NCI-H1694 (cell line): ENCODE data around the gene UTRN.

Experiments used
- DNase-seq: peaks from one replicate; lab custom pipeline; 2025; lab: John Stamatoyannopoulos, UW

The UTRN gene

DNA sequence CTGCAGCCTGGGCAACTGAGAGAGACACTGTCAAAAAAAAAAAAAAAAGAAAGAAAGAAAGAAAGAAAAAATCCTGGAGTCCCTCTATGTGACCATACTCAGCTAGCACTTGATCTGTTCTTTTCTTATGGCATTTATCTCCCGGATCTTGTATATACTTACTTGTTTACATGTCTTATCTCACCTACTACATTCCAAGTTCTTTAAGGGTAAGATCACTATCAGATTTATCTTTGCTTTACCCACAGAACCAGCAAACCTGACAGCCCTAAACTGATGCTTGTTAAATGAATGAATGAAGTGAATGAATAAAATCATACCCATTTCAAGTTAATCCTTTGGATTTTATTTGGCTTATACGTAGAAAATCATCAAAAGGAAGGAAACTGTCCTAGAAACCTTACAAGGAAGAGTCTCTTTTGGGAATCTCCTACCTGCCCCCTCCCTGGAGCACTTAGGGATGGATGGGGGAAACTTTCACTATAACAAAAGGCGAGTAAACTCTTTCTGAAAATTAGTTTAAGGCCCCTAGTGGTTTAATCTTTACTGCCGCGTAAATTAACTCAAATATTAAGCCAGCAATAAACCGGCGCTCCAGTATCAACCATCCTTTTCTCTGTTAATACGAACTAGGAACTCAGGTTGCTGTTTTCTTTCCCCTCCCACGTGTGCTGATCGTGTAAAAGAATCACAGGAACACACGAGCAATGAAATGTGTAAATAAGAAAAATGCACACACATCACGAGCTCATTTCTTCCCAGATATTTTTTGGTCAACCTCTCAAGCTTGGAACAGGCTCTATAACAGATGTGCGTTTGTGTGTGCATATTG is 1.3 kb upstream of the UTRN start:
- DNase-seq = no peak

DNA sequence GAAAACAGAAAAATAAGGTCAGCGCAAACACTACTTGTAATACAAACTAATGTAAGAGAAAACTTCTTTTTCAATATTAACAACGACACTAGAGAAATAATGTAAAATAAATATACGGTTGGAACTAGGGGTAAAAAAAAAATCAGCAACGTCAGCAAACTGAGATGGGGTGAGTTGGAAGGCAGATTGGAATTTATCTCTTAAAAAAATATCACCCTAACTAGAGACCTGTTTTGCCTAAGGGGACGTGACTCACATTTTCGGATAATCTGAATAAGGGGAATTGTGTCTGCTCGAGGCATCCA is 705 bp upstream of the UTRN start:
- no peak for DNase-seq

DNA sequence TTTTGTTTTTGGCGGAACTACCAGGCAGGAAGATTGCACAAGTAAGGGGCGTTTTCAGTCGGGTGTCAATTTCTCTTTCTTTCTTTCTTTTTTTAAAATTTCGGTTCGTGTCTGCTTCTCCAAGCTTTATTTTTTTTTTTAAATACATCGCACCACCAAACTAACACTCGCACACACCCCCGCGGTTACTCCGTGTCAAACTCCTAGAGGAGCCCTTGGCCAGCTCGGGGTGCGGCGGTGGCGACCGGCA is 338 bp downstream of the UTRN start:
- no peak for DNase-seq

DNA sequence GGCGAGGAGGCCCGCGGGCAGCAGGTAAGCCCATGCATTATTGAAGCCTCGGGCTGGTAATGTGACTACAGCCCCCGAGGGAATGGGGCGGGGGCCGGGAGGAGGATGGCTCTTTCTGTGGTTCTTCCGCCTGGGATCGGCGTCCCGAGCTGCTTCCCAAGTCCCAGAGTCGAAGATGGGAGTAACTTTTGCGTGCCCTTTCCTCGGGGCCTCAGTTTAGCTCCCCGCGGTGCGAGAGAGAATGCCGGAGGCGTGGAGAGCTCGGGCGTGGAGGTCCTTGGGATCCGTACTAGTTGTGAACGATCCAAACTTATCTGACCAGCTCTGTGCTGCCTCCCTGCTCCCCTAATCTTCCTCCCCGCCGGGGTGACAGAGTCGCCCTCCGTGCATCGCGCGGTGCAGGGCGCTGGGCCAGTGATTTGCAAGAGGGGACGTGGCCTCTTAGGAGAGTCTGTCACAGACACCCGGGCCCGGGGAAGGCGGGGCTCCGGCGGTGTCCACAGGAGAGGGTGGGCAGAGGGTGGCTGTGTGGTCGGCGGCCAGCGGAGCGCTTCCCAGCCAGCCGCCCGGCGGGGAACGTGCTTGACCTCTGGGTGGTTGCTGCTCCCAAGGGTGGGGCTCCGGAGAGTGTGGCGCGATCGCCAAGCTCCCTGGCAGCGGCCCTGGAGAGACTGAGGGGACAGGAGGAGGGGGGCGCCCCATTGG is 815 bp downstream of the UTRN start:
- no peak for DNase-seq

DNA sequence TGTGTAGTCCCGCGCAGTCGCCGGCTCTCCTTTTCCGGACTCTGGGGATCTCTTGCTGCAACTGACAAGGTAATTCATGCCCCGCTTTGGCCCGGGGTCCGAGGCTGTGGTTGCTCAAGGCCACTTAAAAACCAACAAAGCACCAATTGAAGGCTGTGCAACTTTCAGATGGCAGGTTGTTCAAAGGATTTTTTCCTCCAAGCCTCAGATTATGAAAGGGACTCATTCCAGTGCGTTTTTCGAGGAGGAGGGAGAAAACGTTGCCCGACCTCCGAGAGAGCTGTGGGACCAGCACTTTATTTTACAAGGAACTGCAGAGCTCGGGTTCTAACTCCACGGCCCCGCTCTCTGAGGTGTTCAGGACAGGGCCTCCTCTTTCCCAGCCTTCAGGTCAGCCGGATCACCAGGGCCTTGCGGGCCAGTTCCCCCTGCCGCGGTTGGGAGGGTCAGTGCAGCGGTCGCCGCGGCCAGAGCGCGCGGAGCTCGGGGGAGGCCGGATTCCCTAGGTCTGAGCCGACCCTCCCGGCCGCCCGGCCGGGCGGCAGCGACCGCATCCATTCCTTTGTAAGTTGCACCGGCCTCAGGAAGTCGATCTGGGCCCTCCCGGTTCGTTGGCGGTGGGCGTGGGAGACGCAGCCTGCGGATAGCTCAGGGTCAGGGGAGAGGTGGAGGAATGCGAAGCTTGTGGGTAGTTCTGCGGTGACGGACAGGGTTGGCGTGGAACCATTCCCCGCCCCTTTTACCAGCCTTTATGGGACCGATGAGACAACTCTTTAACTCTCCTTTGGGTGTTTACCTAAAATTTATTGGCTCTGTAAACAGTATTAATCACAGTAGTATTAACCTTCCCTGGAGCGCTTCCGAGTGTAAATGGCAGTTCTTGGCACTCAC is 1.6 kb downstream of the UTRN start:
- no peak for DNase-seq

DNA sequence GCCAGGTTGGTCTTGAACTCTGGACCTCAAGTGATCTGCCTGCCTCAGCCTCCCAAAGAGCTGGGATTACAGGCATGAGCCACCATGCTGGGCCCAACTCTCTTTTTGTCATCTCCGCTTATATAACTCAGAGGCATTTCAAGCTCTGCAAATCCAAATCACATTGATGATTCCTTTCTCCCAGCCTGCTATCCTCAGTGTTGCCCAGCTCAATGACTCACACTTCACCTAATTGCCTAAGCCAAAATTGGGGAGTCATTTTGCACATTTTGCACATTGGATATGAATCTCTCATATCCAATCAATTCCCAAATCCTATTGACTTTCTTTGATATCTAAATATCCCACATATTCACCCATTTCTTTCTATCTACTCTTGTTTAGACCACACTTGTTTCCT is 3.9 kb downstream of the UTRN start:
- no peak for DNase-seq

DNA sequence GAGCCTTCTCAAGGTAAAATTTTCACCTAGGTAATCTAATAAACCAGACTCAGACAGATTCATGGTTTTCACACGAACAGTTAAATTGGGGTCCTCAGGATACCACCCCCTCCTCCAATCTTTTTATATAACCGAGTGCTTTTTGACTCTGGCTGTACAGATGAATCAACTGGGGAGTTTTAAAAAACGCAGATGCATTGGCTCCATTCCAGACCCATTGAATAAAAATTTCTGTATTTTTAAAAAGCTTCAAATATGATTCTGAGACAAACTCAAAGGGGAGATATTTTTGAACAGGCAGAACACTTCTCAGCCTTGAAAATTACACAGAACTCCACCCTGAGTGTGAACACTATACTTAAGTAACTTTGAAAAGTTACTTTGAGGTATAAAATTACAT is 7.2 kb downstream of the UTRN start:
- no peak for DNase-seq

DNA sequence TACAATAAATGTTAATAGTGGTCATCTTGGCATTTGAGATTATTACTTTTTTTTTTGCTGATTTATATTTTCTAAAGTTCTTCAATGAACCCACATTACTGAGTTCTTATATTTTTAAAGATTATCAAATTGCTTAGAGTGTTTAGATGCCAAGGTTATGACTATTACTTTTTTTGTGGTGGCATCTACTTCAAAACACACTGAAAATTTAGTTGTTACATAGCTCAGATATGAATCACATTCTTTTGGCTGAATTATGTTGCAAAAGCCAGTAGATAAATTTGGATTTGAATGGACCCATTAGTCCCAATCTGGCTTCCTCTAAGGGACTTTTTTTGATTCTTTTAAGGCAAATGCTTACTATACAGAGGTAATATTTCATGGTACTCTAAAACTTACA is 8.9 kb downstream of the UTRN start:
- no peak for DNase-seq

DNA sequence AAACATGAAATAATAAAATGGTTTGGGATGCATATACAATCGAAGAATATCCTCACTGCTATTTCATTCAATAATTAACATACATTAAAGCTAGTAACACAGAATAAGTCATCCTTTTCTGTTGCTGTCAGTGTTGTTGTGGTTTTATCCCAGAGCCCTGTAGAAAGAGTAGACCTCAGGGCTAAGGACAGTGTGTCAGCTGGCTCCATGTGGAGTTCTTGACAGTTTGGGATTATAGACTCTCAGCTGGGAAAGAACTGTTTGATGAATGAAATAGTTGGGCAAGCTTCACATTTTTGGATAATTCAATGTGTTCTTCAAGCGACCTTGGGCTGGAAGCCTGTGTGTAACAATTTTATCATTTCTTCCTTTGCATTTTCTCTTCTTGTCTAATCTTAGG is 10.1 kb downstream of the UTRN start:
- no peak for DNase-seq

DNA sequence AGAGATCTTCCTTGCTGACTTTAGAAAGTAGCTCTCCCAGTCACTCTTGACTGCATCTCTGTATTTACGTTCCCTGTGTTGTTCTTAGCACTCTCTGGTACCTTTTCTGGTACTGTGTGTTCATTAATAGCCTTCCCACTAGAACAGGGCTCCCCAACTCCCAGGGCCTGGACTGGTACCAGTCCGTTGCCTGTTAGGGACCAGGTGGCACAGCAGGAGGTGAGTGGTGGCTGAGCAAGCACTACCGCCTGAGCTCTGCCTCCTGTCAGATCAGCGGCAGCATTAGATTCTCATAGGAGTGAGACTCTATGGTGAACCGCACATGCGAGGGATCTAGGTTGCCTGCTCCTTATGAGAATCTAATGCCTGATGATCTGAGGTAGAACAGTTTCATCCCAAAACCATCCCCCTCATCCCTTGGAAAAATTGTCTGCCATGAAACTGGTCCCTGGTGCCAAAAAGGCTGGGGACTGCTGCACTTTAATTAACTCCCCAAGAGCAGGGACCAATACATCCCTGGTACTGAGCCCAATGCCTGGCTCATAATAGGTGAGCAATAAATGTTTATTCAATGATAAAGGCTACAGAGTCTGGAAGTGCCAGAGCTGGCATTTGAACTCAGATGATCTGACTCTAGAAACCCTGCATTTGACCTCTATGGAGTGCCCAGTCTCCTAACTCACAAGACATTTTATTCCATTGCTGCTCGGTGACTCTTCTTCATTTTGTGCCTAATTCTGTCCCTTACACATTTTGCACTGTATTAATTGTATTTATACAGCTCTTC is 11.0 kb downstream of the UTRN start:
- DNase-seq = no peak

DNA sequence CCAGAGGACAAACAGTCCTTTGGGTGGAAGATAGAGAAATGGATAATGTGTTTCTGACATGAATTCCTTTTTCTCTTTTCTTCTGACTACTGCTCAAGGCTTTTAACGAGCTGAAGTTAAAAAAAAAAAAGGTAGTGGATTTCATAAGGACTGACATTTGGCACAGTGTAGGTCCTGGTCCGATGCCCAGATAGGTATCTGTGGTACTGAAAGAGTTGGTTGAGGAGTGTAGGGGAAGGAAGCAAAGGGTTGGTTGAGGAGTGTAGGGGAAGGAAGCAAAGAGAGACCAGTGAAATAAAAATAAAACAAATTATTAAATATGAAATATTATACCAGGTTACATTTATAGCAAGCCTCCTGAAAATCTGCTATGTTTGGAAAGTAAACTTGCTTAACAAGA is 11.8 kb downstream of the UTRN start:
- DNase-seq = no peak

DNA sequence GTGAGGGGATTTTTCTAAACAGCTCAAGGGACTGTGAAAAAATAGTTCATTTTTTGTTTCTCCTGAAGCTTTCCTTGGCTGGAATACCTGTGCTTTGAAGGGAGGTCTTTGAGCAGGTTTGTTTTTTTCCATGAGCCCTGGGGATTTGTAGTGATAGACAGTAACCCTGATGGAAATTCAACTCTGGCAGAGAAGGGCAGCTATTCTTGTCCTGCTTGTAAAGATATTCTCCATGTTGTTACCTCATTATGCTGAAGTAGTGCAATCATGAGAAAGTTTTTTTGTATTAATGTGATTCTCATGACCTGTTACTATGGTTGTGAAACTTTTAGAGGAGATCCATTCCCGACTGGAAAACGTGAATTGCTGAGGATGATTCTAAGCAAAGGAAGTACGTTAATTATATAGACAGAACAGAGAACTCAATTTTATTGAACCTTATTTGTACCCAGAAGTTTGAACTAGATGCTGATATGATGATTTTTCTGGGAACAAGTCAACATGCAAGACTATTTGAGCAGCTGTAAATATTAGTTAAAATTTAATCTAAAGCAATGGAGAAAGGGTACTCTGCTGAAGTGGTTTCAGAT is 12.5 kb downstream of the UTRN start:
- no peak for DNase-seq

DNA sequence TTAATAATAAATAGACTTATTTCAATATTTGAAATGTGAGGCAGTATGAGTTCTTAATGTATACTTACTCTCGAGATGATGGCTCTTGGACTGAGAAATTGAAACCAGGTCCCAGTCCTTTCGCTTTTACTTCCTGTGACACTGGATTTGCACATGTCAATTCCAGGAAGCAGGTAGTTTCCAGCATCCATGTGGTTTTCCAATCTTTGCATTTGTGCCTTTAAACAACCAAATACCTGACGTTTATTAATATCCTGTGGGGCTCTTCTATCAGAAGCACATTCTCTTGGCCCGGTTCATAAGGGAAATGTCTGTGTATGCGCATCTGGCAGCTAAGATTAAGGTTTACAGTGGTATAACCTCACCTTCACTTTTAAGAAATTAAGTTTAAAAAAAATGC is 13.1 kb downstream of the UTRN start:
- no peak for DNase-seq

DNA sequence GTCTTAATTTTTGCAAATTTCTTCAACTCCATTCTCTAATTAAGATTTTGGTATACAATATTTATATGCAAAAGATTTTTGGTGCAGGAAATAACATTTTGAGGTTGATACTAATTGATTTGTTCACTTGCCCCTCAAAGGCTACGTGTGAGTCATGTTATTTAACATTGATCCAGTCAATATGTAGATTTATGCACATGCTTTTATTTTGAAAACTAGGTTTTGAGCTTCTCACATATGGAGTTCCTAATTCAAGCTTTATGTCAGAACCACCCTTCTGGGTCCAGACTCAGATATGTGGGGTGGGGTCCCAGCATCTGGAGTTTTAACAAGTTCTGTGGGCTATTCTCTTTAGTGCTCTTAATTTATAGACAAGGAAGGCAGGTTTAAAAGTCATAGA is 13.8 kb downstream of the UTRN start:
- DNase-seq = no peak

DNA sequence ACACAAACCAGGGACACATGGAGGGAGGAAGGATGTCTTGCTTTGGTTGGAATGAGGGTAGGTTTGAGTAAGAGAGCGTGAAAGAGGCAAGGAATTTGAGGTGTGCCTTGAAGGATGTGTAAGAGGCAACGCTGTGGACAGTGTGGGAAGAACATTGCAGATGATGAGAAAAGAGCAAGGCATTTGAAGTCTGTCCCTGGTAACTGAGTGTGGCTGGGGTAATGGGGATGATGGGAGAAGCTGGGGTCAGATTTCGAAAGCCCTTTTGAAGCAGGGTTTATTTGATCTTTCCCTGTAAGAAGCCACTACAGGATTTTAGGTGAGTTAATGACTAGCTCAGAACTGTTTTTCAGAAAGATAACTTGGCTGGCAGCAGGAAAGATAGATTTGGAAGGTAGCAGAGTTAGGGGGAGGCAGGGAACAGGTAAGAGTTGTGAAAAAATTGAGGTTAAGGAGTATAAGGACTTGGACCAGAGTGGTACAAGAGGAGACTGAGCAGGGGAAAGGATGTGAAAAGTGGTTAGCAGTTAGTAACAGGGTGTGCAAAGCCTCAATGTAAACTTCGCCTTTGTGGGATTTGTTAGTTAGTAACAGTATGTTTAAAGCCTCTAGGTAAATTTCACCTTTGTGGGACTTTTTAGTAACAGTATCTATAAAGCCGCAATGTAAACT is 17.7 kb downstream of the UTRN start:
- DNase-seq = no peak

DNA sequence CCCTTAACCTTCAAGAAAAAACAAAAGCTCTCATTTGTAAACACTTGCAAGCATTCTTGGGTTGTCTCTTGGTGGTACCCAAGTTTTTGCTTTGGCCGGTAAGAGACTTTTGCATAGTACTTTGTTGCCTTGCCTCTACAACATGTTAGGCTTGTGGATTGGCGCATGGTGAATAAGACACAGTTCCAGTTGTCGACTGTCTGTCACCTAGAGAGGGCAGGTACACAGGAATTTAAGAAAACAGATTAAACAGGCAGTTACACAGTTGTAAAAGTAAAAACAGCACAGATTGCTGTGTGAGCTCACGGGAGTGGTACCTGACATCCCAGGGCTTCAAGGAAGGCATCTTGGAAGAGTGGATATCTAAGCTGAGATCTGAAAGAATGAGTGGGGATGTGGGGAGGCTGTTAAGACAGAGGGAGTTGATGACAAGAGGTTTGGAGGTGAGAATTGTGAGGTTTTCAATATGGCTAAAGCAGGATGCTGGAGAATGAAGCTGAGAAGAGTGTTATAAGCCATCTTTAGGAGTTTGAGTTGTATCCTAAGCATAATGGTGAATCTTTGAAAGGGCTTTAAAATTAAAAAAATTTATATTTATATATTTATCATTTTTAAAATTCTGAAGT is 19.2 kb downstream of the UTRN start:
- no peak for DNase-seq

DNA sequence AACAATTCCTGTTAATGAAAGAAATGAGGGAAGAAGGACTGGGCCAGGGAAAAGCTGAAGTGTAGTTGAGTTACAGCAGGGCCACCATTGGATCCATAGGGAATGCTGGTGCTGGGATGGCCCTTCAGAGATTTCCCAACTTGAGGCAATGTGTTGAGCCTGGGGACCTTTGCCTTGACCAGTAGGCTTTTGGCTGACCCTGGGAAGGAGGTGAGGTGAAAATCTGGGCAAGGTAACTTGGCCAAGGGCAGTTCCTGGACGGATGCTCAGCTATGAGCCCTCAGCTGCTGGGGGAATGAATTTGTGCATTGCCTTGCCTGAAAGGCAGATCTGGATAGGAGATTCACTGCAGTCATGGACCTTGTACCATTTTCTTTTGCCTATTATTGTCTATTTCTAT is 20.4 kb downstream of the UTRN start:
- DNase-seq = no peak

DNA sequence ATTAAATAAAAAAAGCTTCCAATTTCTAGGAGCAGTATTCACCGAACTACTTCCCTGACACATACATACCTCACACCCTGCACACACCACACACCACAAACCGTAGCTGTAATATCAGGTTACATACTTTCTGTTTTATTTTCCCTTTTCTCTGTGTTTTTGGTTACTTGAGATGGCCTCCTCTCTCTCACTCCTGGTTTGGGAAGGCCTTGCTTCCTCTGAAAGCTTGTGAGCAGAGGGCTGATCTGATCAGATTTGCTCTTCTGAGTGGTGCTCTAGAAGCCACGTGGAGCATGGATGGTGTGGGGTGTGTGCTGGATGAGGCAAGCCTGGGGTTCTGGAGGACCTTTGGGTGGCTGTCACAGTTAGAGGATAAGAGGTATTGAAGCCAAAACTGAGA is 20.9 kb downstream of the UTRN start:
- no peak for DNase-seq

DNA sequence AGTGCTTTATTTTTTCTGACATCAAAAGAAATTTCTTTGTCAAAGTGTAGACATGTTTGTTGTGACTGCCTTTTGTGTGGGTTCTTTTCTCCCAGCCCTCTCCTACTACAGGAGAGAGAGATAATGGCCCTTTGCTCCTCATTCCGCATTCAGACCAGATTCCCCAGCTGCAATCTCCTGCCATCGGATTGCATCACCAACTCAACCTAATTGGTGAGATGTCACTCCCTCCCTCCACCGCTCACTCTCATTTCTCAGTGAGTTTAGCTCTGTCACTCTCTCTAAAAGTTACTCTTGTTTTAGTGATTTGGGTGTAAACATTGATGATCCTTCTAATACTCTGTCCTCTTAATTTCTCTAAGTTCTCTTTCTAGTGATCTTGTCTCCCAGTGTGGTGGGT is 22.7 kb downstream of the UTRN start:
- no peak for DNase-seq

DNA sequence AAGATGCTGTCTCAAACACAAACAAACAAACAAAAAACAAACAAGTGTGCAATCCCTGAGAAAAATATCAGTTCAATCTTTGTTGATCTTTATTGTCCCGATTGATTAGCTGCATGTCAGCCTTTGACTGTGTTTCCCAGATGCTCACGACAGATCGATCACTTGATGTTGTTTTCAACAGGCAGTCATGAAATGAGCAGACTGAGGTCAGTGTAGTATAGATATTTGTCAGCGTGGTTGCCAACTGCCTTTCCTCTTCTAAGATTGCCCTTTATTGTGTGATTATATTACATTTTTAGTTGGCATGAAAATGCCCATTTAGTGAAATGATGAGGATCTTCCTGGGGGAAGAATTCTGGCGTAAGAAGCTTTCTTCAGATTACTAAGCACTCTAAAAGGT is 25.6 kb downstream of the UTRN start:
- no peak for DNase-seq

DNA sequence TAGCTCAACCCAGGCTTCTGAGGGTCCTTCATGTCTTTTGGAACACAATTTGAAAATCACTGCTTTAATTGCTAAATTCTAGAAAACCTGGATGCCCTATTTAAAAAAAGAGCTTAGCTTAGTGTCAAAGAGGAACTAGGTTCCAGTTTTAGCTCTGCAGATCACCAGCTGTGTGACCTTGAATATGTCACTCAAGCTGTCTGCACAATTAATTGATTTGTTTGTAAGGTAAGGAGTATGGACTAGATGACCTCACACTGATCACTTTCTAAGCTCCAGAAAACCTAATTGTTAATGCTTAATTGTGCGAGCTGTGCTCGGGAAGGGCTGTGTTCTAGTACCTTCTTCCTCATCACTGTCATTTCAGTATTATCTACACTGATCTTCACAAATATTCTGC is 26.2 kb downstream of the UTRN start:
- DNase-seq = no peak
